Stomach (tissue), 4 donors: ENCODE results near the gene DCP1A.

Source experiments
- EP300 ChIP-seq: sonication (generic); formaldehyde crosslinking; IDR thresholded peaks from one replicate; pipeline ENCODE4 v1.6.1; 2017; ENCODE audit warnings: antibody characterized with exemption
- TF ChIP-seq, protein P1 (sequence below), 7 experiments: fragments of 450-650 bp in 4 of 7; fragments of 200-600 bp in 3 of 7; sonication (generic) in 3 of 7; IDR thresholded peaks; one replicate each; pipeline ENCODE4 v1.5.1; 2016 to 2019; ENCODE audit warnings: antibody characterized with exemption in 7 of 7, control low read depth in 2 of 7, mild to moderate bottlenecking in 1 of 7

GRCh38 chr3:53250881-53251605 is 96.3 kb downstream of the DCP1A start:
- no peak for TF ChIP-seq EP300
- TF ChIP-seq, protein P1, sequence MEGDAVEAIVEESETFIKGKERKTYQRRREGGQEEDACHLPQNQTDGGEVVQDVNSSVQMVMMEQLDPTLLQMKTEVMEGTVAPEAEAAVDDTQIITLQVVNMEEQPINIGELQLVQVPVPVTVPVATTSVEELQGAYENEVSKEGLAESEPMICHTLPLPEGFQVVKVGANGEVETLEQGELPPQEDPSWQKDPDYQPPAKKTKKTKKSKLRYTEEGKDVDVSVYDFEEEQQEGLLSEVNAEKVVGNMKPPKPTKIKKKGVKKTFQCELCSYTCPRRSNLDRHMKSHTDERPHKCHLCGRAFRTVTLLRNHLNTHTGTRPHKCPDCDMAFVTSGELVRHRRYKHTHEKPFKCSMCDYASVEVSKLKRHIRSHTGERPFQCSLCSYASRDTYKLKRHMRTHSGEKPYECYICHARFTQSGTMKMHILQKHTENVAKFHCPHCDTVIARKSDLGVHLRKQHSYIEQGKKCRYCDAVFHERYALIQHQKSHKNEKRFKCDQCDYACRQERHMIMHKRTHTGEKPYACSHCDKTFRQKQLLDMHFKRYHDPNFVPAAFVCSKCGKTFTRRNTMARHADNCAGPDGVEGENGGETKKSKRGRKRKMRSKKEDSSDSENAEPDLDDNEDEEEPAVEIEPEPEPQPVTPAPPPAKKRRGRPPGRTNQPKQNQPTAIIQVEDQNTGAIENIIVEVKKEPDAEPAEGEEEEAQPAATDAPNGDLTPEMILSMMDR (IDR thresholded peaks at IDR 0.05), result no peak
